Measurements from ENCODE around the gene XIRP2.
"Not testable (repeated sequence)": the region's sequence is repeated elsewhere in the genome, so short reads cannot be mapped to it uniquely, and the experiment has no call there.

Gene XIRP2

DNA sequence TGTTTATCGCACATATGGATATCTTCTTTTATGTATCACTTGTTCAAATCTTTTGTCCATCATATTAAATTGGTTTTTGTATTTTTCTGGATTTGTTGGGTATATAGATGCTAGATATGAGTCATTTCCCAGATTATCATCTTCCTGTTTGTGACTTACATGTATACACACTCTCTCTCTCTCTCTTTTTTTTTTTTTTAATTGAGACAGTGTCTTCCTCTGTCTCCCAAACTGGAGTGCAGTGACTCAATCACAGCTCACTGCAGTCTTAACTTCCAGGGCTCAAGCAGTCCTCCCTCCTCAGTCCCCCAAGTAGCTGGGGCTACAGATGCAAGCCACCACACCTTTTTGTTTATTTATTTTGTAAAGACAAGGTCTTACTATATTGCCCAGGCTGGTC, 43.8 kb downstream of the XIRP2 start:
- no peak for DNase-seq (ENCODE audit: low read depth in 2 of 2)

DNA sequence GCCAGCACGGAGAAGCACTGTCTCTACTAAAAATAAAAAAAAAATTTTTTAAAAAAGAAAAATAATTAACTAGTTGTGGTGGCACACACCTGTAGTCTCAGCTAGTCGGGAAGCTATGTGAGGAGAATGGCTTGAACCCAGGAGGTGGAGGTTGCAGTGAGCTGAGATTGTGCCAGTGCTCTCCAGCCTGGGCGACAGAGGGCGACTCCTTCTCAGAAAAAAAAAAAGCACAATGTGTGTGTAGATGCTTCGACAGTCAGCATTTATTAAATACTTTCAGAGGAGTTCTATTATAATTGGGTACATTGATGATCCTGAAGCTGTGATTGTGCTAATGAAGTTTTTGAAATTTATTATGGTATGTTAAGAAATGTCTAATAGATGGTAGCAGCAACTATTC, 46.5 kb downstream of the XIRP2 start:
- no peak for DNase-seq (ENCODE audit: low read depth in 2 of 2)

DNA sequence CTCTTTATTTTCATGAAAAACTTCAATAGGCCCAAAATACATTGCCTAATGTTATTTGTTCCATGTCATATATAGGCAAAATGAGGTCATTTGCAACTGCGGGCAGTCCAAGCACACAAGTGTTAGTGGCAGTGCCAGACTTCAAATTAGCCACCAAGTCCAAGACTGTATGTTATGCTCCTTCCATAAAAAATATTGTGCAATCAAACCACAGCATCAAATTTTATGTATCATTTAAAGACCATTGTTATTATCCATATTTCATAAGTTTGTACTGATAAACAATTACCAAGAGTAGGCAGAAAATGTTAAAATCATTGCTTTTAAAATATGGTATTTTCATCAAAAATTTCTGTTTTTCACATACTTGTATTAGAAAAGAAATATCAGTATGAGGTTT, 54.1 kb downstream of the XIRP2 start:
- DNase-seq (ENCODE audit: low read depth in 2 of 2): no peak

DNA sequence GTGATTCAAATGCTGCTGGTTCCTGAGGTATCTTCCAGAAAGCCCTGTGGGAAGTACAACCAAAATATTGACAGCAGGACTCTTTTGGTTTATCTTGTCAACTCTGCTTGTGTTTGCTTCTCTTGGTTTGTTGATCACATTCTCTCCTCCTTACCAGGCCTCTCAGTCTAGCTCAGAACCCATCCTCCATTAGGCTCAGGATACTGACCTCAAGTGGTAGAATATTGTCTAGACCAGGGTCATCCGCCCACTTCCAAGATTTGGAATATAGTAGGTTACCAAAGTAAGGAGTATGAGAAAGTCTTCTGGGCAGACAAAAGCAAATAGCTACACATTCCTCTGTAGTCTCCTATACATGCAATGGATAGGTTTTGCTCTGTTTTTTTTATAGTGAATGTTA, 56.6 kb downstream of the XIRP2 start:
- no peak for DNase-seq (ENCODE audit: low read depth in 2 of 2)

DNA sequence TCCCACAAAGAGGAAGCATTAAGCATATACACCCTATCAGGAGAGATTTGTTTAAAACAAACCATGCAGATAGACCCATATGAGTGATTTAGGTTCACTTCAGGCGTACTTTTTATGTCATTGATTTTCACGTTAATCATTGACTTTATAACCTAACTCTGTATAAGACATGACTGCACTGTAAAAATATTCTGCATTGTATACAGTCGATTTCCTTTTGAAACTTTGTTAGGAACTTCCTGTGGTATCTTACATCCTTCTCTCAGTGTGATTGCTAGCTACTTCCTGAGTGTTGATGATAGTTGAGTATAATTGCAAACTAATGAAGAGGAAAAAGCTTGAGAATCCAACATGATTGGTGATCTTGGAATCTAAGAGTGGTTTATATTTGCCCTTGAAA, 69.4 kb downstream of the XIRP2 start:
- no peak for DNase-seq (ENCODE audit: low read depth in 2 of 2)

DNA sequence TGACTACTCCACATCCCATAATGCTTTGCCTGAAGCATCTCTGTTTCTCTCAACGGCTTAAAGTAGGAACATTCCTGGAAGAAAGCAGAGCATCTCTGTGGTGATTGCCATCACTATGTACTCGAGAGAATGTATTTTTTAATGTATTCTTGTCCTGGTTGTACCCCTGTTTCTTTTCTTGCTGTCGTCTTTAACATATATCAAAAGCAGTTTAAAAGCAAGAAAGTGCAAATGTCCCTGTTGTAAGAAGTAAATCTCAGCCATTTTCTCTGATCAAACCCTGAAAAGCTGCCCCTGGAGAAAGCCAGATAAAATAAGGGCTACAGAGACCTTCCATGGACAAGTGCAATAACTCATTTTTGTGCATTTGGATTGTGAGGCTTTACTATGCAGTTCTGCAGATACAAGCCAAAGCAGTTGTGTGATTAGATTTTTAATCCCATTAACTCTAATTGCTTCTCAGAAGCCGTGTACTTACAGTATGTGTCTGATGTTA, 70.8 kb downstream of the XIRP2 start:
- DNase-seq (ENCODE audit: low read depth in 2 of 2): no peak

DNA sequence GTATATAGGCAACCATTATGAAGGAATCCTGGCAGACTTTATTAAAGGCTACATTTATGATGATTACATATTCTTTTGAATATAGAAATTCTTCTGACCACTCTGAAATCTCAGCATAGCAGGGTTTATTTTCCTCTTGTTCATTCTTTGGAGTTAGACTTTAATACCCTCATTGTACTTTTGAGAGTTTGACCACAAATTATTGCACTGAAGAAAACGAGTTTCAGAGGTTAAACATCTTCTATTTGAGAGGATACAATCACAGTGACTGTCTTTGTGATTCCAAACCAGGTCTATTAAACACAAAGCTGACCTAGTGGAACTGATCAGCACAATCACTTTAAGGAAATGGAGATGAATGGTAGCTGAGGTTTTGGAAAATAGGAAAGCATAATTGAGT, 71.3 kb downstream of the XIRP2 start:
- no peak for DNase-seq (ENCODE audit: low read depth in 2 of 2)

DNA sequence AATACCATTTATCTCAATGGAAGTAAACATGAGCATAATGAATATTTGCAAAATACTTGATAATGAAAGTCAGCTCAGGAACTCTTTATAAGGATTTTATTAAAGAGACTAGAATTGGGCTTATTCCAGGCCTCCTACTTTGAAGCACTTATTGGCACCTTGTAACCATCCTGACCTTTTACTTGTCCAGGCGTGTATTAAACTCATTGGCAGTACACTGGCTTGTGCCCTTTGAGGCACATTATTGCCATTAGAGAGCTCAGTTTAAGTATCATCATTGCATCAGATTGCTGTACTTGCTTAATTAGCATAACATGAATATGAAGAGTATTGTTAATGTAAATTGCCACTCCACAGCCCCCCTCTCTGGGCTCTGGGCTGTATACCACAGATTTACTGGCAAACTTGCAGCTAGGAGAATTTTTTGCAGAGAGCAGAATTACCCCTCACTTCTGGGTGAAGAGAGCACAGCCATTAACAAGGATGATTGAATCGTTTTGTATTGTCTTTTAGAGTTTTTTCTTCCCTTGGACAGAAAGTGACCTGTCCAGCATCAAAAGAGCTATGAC, 72.5 kb downstream of the XIRP2 start:
- DNase-seq (ENCODE audit: low read depth in 2 of 2): no peak

DNA sequence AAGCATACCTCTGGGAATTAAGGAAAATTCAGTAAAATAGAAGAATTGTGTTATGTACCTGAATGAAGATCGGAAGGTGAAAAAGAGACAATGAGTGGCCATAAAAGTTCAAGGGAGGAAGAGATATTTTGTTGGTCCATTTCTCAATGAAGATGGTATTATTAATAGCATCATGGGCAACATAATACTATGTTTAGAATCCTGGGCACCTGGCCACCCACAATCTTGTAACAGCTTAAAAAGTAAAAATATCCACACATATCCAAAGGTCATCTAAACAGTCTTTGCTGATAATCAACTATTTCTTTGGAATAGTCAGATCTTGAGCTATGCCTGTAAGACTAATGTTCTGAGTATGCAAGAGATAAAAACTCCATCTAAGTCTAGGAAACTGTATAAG, 73.7 kb downstream of the XIRP2 start:
- no peak for DNase-seq (ENCODE audit: low read depth in 2 of 2)

DNA sequence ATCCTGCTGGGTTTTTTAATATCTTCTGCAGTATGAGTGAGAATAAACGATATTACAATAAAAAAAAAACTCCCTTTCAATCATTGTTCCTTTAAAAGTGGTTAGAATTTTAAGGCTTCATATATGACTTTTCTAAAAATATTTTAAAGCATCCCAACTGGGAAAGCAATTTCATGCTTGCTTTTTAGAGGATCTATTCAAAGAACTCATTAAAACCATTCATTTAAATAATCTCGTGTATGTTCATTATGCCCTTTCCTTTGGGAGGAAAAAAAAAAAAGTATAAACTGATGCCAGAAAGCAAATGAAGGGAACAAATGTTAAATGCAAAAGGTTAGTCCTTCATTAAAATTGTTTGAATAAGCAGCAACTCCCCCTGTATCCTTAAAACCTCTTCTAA, 81.2 kb downstream of the XIRP2 start:
- DNase-seq (ENCODE audit: low read depth in 2 of 2): no peak

DNA sequence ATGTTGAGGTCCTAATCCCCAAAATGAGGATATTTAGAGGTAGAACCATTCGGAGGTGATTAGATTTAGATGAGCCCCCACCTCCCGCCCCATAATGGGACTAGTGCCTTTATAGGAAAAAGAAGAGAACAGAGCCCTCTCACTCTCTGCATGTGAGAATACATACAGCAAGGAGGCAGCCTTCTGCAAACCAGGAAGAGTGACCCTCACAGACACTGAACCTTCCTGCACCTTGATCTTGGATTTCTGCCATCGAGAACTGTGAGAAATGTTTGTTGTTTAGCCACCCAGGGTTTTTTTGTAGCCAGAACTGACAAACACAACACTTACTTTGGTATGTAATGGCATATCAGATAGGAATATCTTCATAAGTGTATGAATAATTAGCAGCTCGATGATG, 83.7 kb downstream of the XIRP2 start:
- no peak for DNase-seq (ENCODE audit: low read depth in 2 of 2)

DNA sequence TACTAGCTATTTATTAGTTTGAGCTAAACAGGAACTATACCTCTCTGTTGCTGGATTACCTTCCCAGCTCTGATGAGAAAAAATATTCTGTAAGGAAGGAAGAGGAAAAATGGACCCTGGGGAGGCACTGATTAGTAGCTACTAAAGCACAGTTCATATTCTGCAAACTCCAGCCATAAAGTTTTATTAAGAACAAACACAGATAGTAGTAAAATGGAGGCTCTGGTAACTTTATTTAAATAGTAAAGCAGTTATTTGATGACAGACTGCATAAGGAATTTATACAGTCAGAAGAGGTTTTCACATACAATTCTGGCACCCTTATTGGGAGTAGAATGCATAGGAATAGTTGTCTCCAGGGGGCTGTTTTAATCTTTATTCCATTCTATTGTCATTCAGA, 84.1 kb downstream of the XIRP2 start:
- DNase-seq (ENCODE audit: low read depth in 2 of 2): no peak

DNA sequence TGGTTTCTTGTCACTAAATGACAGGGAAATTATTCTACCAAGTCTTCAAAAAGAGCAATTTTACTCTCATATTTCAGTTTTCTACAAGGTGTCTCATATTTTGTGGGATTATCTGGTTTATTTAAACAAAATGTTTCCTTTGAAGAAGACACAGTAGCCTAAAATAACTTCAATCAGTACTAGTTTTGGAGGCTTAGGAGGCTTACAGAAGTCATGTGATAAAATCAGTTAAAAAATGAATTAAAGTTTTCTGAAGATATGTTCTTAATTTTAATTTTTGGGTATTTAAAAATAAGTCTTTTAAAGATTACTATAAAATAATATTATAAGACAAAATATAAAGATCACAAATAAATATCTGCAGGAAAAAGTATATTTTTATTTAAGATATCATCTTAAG, 95.9 kb downstream of the XIRP2 start:
- DNase-seq (ENCODE audit: low read depth in 2 of 2): no peak

DNA sequence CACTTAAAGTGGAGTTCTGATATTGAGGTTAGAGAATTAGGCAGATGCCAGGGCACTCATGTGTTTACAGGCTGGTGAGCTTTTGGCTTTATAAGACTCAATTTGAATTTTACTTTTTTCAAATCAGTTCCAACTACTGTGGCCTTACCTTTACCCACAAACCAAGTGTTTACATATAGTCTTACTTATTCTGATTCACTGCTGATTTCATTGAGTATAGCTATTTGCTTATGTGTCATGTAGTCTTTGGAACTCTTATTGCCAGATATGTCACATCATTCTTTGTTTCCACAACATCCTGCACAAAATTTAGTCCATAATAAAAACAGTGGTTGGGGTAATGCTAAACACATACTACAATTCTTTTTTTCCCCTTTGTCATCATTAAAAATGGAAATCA, 96.5 kb downstream of the XIRP2 start:
- DNase-seq (ENCODE audit: low read depth in 2 of 2): no peak

DNA sequence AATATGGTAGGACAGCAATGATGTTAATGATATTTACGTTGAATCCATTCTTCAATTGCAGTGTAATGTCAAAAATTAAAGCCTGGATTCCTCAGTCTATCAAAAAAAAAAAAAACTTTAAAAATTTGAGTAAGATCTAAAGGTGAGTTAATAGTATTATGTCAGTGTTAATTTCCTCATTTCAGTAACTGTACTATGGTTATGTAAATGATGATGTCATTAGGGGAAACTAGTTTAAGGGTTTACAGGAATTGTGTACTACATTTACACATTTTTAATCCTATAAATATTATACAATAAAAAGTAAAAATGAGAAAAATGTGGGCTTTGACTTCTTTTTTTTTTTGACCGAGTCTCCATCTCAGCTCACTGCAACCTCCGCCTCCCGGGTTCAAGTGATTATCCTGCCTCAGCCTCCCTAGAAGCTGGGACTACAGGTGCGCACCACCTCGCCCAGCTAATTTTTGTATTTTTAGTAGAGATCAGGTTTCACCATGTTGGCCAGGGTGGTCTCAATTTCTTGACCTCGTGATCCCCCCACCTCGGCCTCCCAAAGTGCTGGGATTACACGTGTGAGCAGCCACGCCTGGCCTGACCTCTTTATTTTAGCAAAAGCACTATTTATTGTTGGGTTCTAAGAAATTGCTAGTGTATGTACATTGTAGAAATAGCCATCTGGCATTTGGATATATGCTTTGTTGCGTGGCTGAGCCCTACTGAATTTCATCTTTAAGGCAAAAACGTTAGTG, 106.5 kb downstream of the XIRP2 start:
- no peak for DNase-seq (ENCODE audit: low read depth in 2 of 2)

DNA sequence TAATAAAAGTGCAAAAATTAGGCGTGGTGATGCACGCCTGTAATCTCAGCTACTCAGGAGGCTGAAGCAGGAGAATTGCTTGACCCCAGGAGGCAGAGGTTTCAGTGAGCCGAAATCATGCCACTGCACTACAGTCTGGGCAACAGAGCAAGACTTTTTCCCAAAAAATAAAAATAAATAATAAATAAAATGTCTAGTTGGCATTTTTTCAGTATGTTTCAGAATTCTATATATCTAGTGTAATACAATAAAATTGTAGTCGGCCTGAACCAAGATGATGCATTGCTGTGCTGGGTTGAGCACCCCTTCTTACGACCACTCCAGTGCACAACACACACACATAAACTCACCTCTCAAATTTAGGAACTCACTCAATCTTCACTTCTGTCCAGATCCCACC, 108.2 kb downstream of the XIRP2 start:
- no peak for DNase-seq (ENCODE audit: low read depth in 2 of 2)

DNA sequence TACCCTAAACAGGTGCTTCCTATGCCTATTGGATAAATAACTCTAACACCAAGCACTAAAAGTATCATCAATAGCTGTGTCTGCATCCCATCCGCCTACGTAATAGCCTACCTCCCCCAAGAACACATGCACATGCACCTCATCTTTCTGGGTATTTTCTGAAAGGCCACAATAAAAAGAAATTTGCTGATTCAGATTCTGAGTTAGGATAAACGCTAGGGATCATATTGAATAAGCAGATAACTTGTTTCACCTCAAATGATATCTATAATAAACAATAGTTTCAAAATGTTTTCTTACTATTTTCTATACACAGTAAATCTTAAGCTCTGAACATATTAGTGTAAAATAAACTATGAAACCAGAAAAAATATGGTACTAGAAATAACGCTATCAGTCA, 112.9 kb downstream of the XIRP2 start:
- DNase-seq (ENCODE audit: low read depth in 2 of 2): no peak

DNA sequence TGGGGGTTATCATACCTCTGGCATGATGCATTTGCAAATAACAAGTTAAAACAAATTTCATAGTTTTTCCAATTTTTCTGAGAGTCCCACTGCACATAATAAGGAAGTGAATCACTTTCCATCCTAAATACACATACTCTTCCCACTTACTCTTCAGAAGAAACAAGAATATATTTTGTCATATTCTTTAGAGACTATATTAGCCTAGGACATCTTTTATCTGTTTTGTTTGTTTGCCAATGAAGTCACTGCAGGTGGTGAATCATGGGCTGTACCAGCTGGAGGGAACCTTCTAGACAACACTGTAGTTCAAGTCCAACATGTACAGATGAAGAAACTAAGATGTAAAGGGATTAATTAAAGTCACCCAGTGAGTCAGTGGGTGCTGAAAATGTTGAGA, 116.8 kb downstream of the XIRP2 start:
- no peak for DNase-seq (ENCODE audit: low read depth in 2 of 2)

DNA sequence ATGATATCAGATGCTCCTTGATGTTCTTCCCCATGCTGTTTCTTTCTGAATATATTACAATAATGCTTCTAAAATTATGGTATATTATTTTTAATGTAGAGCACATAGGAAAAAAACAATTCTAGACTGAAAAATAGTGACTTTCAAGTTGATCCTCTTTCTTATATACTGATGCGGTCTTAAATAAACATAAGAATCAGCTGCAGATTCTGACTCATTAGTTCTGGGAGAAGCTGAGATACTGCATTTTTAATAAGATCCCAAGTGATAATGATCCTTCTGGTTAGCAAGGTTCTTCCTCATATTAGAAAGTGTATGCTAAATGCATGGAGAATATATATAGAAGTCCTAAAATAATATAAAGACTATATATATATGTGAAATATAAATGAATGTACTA, 124.9 kb downstream of the XIRP2 start:
- no peak for DNase-seq (ENCODE audit: low read depth in 2 of 2)

DNA sequence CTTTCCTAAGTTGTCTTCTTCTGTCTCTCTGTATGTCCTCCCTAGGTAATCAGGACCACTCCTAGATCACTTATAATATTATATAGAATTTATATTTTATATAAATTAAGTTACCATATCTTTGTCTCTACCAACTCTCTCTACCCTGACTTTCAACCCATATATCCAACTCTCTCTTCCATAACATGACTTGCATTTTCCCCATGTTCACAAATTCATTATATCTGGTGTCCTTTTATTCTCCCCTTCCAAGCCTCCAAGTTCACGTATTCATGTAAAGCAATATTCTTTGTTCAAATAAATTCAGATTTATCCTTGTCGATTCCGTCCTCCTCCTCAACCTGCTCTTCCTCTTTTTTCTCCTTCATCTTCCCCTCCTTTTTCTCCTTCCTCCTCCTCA, 127.5 kb downstream of the XIRP2 start:
- no peak for DNase-seq (ENCODE audit: low read depth in 2 of 2)

DNA sequence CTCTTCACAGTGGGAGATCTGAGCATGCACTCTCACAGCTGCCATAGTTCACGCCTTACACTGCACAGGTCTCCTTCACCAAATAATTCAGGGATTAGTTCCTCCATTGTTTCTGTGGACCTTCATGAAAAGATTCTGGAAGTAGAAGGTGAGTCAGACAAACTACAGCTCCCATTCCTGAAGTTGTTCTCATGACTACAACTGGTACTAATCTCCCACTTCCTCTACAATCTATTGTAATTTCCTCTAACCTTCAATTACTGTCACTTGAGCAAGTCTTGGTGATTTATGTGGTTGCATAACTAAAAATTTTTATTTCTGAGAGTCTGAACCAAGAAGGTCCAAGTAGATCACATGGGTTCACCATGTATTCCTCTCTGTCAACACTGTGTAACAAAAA, 128.7 kb downstream of the XIRP2 start:
- DNase-seq (ENCODE audit: low read depth in 2 of 2): no peak

DNA sequence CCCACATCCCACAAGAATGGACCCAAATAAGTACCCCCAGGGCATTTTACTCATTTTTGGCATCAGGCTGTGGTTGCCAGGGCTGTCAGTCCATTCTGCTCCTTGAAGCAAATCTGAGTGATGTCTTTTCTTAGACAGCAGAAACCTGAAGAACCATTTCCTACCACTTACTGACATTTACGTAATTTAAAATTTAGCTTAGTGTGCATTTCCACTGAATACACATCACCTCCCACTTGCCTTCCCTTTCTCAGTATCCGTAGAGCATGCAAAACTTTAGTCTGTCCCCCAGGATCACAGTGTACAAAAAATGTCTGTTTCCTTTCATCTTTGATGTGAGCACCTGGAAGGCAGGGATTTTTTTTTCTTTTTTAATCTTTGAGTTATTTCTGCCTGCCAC, 130.3 kb downstream of the XIRP2 start:
- no peak for DNase-seq (ENCODE audit: low read depth in 2 of 2)

DNA sequence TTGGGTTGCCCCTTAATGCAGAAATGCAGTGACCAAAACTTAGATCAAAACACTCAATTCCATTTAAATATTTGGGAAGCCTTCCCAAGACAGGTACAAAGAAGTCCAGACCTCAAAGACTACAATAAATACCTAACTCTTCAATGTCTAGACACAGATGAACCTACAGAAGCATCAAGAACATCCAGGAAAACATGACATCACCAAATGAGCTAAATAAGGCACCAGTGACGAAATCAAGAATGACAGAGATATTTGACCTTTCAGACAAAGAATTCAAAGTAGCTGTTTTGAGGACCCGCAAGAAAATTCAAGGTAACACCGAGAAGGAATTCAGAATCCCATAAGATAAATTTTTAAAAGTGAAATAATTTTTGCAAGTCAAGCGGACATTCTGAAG, 140.2 kb downstream of the XIRP2 start:
- no peak for DNase-seq (ENCODE audit: low read depth in 2 of 2)

DNA sequence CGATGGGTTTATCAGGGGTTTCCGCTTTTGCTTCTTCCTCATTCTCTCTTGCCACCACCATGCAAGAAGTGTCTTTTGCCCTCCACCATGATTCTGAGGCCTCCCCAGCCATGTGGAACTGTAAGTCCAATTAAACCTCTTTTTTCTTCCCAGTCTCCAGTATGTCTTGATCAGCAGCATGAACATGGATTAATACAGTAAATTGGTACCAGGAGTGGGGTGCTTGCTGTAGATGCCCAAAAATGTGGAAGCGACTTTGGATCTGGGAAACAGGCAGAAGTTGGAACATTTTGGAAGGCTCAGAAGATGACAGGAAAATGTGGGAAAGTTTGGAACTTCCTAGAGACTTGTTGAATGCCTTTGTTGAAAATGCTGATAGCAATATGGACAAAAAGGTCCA, 146.7 kb downstream of the XIRP2 start:
- not testable (repeated sequence) for DNase-seq (ENCODE audit: low read depth in 2 of 2)
